Measurements from ENCODE around the gene GPRIN1.

Gene GPRIN1

DNA sequence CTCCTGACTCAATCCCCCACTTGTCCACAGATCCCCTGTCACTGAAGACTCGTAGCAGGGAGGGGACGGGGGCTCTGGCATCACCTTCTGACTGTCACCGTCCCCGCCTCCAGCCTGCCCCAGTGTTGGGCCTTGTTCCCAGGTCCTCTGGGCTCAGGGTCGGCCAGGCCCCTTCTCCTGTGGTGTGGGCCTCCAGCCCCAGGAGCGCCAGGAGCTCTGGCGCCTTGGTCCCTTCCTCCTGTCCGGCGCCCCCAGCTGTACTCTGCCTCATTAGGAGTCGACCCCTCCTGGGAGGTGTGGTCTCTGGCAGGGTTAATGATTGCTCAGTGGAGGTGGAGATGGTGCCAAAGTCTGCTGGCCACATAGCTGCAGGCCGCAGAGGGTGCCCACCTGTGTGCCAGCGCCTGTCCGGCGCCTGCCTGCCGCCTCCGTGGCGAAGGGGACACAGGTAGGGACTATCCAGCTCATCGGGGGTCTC, 61.0 kb downstream of the GPRIN1 start, which contains the start of gene CDHR2:
CDHR2 (plus strand) TSS at position 376 of the 478 bp plus-strand sequence. CDS start 16,011 bp downstream, outside the sequence.
- FAIRE-seq (no peak), DNase-seq (ENCODE audit: insufficient read length, low spot score) (no peak)

- DNase-seq (ENCODE audit: insufficient read length, low spot score) (no peak), FAIRE-seq (no peak)
These were observed 62.2 kb downstream of the GPRIN1 start for GRCh38 chr5:176547802-176548201.

Measured in HTR-8/SVneo (cell line).